ENCODE measurements around the gene PRDX2. TPM values are rescaled to one million over a fixed set of nuclear protein-coding genes. Genes with fewer than 3 reads are reported as not detected.

The PRDX2 gene
- total RNA-seq, 1 donor from 2014 or later: 224 TPM

DNA sequence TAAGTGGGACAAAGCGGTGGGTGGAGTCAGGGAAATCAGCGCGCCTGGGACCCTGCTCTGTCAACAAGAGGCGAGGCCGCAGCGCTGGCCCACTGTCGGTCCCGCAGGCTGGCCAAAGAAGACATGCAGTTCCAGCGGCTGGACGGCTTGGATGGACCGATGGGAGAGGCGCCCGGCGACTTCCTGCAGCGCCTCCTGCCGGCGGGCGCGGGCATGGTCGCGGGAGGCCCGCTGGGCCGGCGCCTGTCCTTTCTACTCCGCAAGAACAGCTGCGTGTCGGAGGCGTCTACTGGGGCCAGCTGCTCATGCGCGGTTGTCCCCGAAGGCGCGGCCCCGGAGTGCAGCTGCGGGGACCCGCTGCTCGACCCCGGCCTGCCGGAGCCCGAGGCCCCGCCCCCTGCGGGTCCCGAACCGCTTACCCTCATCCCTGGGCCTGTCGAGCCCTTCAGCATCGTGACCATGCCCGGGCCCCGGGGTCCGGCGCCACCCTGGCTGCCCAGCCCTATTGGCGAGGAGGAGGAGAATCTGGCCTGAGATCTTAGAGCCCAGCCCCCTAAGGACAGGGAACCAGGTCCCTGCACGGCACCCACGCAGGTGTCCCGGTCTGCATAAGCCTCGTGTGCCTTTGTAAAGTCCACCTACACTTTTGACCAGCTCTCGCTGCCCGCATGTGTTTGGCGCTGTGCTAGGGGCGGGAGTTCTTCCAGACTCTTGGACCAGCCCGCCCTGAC is 43.9 kb downstream of the PRDX2 start:
- ATAC-seq (peak; percentile 95), DNase-seq (ENCODE audit: low spot score) (peak; percentile 78)

DNA sequence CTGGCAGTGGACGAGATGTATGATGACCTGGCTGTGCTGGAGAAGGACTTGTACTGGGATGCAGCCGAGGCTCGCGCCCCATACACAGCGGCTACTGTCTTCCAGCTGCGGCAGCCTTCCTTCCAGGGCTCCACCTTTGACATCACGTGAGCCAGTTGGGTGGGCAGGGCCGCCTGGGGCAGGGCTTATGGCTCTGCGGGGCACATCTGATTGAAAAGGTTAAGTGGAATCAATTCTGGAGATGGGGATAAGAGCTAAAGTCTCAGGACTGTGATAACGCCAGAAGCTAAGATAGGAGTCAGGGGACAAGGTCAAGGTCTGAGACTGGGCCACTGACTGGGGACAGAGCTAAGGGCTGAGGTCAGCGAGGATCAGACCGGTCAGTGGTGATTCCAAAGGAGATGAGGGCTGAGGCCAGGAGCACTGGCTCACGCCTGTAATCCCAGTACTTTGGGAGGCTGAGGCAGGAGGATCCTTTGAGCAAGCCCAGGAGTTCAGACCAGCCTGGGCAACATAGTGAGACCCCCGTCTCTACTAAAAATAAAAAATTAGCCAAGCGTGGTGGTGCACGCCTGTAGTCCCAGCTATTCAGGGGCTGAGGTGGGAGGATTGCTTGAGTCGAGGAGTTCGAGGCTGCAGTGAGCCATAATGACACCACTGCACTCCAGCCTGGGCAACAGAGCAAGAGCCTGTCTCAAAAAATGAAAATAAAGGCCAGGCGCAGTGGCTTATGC is 45.3 kb downstream of the PRDX2 start:
- ATAC-seq: no peak
- no peak for DNase-seq (ENCODE audit: low spot score)

DNA sequence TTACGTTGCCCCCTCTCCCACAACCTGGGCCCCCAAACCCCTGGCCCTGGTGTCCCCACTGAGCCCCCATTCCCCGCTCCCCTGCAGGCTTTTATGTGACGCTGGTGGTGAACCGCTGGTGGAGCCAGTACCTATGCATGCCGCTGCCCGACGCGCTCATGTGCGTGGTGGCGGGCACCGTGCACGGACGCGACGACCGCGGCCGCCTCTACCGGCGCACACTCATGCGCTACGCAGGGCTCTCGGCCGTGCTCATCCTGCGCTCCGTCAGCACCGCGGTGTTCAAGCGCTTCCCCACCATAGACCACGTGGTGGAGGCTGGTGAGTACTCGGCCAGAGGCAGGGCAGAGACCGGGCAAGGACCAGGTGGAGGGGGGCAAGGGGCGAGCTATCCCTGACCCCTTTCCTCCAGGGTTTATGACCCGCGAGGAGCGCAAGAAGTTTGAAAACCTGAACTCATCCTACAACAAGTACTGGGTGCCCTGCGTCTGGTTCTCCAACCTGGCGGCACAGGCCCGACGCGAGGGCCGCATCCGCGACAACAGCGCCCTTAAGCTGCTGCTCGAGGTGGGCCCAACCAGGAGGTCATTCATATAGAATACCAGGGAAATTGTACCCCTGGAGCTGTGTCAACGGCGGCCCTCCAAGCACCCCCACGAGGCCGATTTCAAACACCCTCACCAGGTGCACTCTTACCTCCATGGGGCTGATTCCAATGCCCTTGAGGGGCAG is 47.0 kb downstream of the PRDX2 start:
- DNase-seq (ENCODE audit: low spot score) (no peak), ATAC-seq (no peak)

DNA sequence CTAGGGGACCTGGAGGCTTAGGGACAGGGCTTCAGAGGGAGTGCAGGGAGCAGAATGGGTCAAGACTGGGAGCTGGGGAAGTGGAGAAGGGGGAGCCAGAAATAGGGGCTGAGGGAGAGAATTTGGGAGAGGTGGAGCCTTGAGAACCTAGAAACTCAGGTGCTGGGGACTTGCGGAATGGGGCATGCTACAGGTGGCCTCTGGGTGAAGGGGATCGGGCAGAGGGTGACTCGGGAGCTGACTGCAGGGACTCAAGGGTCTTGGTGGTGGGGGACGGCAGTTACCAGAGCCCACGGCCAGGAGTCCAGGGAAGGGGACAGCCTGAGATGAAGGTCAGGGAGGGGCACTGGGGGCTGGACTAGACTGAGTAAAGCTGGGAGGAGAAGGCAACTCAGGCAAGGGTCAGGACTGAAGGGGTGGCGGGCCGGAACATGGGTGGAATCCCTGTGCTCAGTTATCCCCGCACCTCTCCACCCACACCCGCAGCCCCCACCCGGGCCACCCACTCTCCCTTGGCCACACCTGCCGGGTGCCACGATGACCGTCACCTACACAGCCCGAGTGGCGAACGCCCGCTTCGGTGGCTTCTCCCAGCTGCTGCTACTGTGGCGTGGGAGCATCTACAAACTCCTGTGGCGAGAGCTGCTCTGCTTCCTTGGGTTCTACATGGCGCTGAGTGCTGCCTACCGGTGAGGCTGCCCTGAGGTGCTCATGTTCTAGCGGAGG is 49.4 kb downstream of the PRDX2 start:
- DNase-seq (ENCODE audit: low spot score) (no peak), ATAC-seq (no peak)

DNA sequence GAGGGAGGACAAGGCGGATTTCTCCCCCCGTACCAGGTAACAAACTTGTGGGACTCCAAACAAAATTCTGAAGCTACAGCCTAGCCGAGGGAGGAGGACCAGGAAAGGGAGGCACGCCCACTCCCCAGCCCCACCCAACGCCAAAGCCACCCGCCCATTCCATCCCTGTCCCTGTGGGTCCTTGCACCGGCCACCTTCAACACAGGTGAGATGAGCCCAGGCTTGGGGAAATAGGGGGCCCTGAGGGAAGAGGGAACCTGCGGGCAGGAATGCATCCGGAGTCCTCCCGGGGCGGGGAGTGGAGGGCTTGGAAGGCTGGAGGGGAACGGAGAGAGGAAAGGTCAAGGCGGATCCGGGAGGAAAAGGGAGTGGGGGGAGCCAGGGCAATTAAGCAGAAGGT is 50.0 kb downstream of the PRDX2 start, which contains the start of gene BEST2:
Gene BEST2, plus strand, starts transcription at position 157 of the 400 bp plus-strand sequence. CDS start 802 bp downstream, outside the sequence.
- ATAC-seq: no peak
- no peak for DNase-seq (ENCODE audit: low spot score)

DNA sequence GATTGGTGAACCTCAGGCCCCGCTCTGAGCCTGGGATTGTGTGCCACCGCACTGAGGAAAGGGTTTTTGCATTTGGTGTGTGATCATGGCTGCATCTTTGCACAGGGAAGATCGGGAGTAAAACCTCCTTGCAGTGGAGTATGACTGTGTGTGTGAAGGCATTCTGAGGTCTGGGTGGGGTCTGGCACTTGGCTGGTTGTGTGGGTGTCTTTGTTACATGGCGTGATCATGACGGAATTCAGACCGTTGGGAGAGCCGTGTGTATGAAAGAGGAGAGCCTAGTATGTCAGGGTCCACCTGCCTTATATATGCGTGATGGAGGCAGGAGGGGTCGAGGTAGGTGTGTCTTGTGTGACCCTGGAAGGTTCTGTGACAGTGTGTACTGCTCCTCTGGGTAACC is 50.7 kb downstream of the PRDX2 start:
- no peak for DNase-seq (ENCODE audit: low spot score)
- no peak for ATAC-seq

DNA sequence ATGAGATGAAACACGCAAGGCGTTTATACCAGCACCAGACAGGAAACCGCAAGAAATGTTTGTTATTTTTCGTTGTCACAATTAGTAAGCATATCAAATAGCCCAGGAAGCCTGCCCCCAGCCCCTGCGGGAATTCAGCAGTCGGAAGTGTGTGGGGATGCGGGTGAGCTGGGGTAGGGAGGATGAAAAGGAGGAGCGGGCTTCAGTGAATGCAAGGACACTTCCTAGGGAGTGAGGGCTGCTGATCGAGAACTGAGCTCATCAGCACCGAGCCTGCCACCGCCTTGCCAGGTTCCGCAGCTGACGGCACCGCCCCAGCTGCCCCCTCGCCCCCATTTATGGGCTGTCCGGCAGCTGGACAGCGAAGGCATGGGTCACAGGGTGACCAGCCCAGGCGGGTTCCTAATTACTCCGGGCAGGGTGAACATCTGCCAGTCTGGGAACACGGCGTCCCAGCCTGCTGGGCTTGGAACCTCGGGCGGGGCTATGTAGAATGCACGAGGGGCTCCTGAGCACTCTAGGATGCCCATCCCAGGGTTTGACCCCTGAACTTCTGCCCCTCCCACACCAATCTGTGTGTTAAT is 51.6 kb downstream of the PRDX2 start:
- DNase-seq (ENCODE audit: low spot score) (no peak), ATAC-seq (no peak)

DNA sequence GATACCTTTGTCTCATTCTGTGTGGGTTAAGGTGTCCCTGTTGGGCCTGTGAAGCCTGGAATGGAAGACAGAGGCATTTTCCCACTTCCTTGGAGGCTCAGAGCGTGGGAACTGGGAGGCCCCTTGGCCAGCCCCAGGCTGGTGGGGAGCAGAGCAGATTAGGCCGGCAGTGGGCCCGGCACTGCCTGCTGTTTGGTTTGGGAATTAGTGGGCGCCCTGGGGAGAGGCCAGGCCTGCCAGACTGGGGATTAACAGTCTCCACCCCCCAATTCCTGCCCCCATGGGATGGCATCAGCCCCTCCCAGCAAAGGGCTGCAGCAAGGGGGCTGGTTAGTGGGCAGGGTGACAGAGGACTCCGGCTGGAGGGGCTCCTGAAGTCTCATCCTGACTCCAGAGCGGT is 53.1 kb downstream of the PRDX2 start:
- DNase-seq (ENCODE audit: low spot score) (no peak), ATAC-seq (no peak)

Other genes with a start within 250 kb of the PRDX2 start
- gene ZNF490, start 191.0 kb downstream of the PRDX2 start, total RNA-seq: 3.9 TPM
- gene ZNF791, start 190.9 kb downstream of the PRDX2 start, total RNA-seq: 9.1 TPM
- 54.8 TPM for gene MAN2B1, start 135.1 kb downstream of the PRDX2 start, total RNA-seq
- 3.8 TPM for gene WDR83, start 135.0 kb downstream of the PRDX2 start, total RNA-seq
- 41.6 TPM for gene DHPS, start 119.9 kb downstream of the PRDX2 start, total RNA-seq
- gene GNG14, start 113.8 kb downstream of the PRDX2 start, total RNA-seq: not detected
- gene FBXW9, start 105.2 kb downstream of the PRDX2 start, total RNA-seq: 3.3 TPM
- gene TNPO2, start 77.9 kb downstream of the PRDX2 start, total RNA-seq: 19.5 TPM
- 91.0 TPM for gene TRIR, start 67.1 kb downstream of the PRDX2 start, total RNA-seq
- gene GET3, start 64.3 kb downstream of the PRDX2 start, total RNA-seq: 23.0 TPM
- gene BEST2, start 50.0 kb downstream of the PRDX2 start, total RNA-seq: not detected
- 23.2 TPM for gene HOOK2, start 26.2 kb downstream of the PRDX2 start, total RNA-seq
- gene JUNB, start 10.3 kb downstream of the PRDX2 start, total RNA-seq: 16.3 TPM
- gene THSD8, start 269 bp upstream of the PRDX2 start, total RNA-seq: 1.5 TPM
- 3.0 TPM for gene RNASEH2A, start 4.8 kb upstream of the PRDX2 start, total RNA-seq
- gene RTBDN, start 32.8 kb upstream of the PRDX2 start, total RNA-seq: not detected
- gene MAST1, start 36.7 kb upstream of the PRDX2 start, total RNA-seq: 0.86 TPM
- gene DNASE2, start 79.6 kb upstream of the PRDX2 start, total RNA-seq: 22.3 TPM
- 0.35 TPM for gene KLF1, start 85.4 kb upstream of the PRDX2 start, total RNA-seq
- 109 TPM for gene GCDH, start 89.4 kb upstream of the PRDX2 start, total RNA-seq
- not detected for gene SYCE2, start 117.5 kb upstream of the PRDX2 start, total RNA-seq
- gene FARSA, start 131.9 kb upstream of the PRDX2 start, total RNA-seq: 34.2 TPM
- gene CALR, start 136.8 kb upstream of the PRDX2 start, total RNA-seq: 1,041 TPM
- 42.6 TPM for gene RAD23A, start 144.1 kb upstream of the PRDX2 start, total RNA-seq
- gene GADD45GIP1, start 155.4 kb upstream of the PRDX2 start, total RNA-seq: 12.0 TPM
- gene DAND5, start 167.8 kb upstream of the PRDX2 start, total RNA-seq: not detected
- gene NFIX, start 193.7 kb upstream of the PRDX2 start, total RNA-seq: 41.4 TPM

Measured in left lobe of liver (tissue), 2 donors.